ENCODE results near the gene BIN2. TPM values are rescaled to one million over a fixed set of nuclear protein-coding genes. Genes with fewer than 3 reads are reported as not detected.

BIN2 gene
- polyA plus RNA-seq, 3 donors = 120 to 376 (median 196) TPM

GRCh38 chr12:51254536-51254935, 69.4 kb downstream of the BIN2 start:
- TF ChIP-seq CTCF (IDR thresholded peaks at IDR 0.05) = no peak
- Mint-ChIP-seq H3K27me3 (ENCODE audit: low read depth in 3 of 3) (peaks cover 0 to 4% (median 1%) of the 10 kb centered on the region in 3 donors), H3K4me1 (peaks cover 20% of the 10 kb centered on the region), H3K27ac (no peak overlapping the region), H3K36me3 (peaks cover 0 to 3% of the 10 kb centered on the region in 2 donors), H3K9me3 (peaks cover 0 to 3% (median 0%) of the 10 kb centered on the region in 7 donors), H3K4me3 (no peak overlapping the region)
- no peak for DNase-seq
- intact Hi-C loops (cut with micrococcal nuclease) = loop anchor here in 1 of 2 donors (5.0 kb wide), 1 partner anchor 37 kb away; the partner anchor contains the start of gene POU6F1
- Histone ChIP-seq H2AFZ (ENCODE audit: insufficient read depth, low read depth, low read length, poor library complexity, severe bottlenecking) (no peak overlapping the region), H3K9ac (ENCODE audit: insufficient read depth, low read length, poor library complexity, severe bottlenecking) (no peak overlapping the region), H3K79me2 (ENCODE audit: insufficient read depth, low read length) (no peaks in the 10 kb centered on the region), H3K4me2 (replicated peaks; ENCODE audit: extremely low read depth, low read length, poor library complexity, severe bottlenecking) (no peak overlapping the region), H3K4me3 (replicated peaks in 1 of 3; ENCODE audit: low read depth in 2 of 3, low read length in 3 of 3) (no peak overlapping the region), H3K9me3 (replicated peaks in 1 of 2; ENCODE audit: control insufficient read depth in 1 of 2, insufficient read depth in 1 of 2, low read length in 2 of 2) (no peaks in the 10 kb centered on the region), H3K36me3 (replicated peaks in 1 of 2; ENCODE audit: control insufficient read depth in 1 of 2, insufficient read depth in 2 of 2, low read length in 2 of 2) (no peaks in the 10 kb centered on the region), H4K20me1 (ENCODE audit: insufficient read depth, low read length) (no peaks in the 10 kb centered on the region), H3K4me1 (ENCODE audit: control insufficient read depth in 1 of 2, insufficient read depth in 2 of 2, low read length in 2 of 2) (peaks cover 20 to 21% of the 10 kb centered on the region in 2 donors), H3K27me3 (ENCODE audit: control insufficient read depth in 2 of 2, insufficient read depth in 2 of 2, low read length in 2 of 2) (no peaks in the 10 kb centered on the region), H3K27ac (ENCODE audit: low read depth in 1 of 2, low read length in 2 of 2) (no peak overlapping the region)
- 83% methylated on average over 2 of the region's 4 CpGs for WGBS (ENCODE audit: insufficient coverage)

GRCh38 chr12:51253276-51253675, 70.7 kb downstream of the BIN2 start:
- H3K4me3 Mint-ChIP-seq = no peak overlapping the region
- peaks cover 2 to 5% of the 10 kb centered on the region in 2 donors for H3K36me3 Mint-ChIP-seq
- Histone ChIP-seq H3K9ac (ENCODE audit: insufficient read depth, low read length, poor library complexity, severe bottlenecking) (no peak overlapping the region), H3K9me3 (replicated peaks in 1 of 2; ENCODE audit: control insufficient read depth in 1 of 2, insufficient read depth in 1 of 2, low read length in 2 of 2) (no peaks in the 10 kb centered on the region), H3K4me2 (replicated peaks; ENCODE audit: extremely low read depth, low read length, poor library complexity, severe bottlenecking) (no peak overlapping the region), H3K27me3 (ENCODE audit: control insufficient read depth in 2 of 2, insufficient read depth in 2 of 2, low read length in 2 of 2) (no peaks in the 10 kb centered on the region), H3K4me1 (ENCODE audit: control insufficient read depth in 1 of 2, insufficient read depth in 2 of 2, low read length in 2 of 2) (peaks cover 32 to 33% of the 10 kb centered on the region in 2 donors), H3K4me3 (replicated peaks in 1 of 3; ENCODE audit: low read depth in 2 of 3, low read length in 3 of 3) (no peak overlapping the region), H3K79me2 (ENCODE audit: insufficient read depth, low read length) (no peaks in the 10 kb centered on the region), H3K27ac (ENCODE audit: low read depth in 1 of 2, low read length in 2 of 2) (no peak overlapping the region), H3K36me3 (replicated peaks in 1 of 2; ENCODE audit: control insufficient read depth in 1 of 2, insufficient read depth in 2 of 2, low read length in 2 of 2) (no peaks in the 10 kb centered on the region), H2AFZ (ENCODE audit: insufficient read depth, low read depth, low read length, poor library complexity, severe bottlenecking) (no peak overlapping the region), H4K20me1 (ENCODE audit: insufficient read depth, low read length) (no peaks in the 10 kb centered on the region)
- H3K9me3 Mint-ChIP-seq = peaks cover 0 to 6% (median 0%) of the 10 kb centered on the region in 7 donors
- no CpG with 5 or more reads among the region's 1 CpG for WGBS (ENCODE audit: insufficient coverage)
- TF ChIP-seq CTCF (IDR thresholded peaks at IDR 0.05) = no peak
- DNase-seq = no peak
- H3K27me3 Mint-ChIP-seq (ENCODE audit: low read depth in 3 of 3) = peaks cover 0 to 4% (median 1%) of the 10 kb centered on the region in 3 donors
- intact Hi-C loops (cut with micrococcal nuclease) = loop anchor here in 1 of 2 donors (5.0 kb wide), 1 partner anchor 36 kb away; the partner anchor contains the start of gene POU6F1
- no peak overlapping the region for H3K27ac Mint-ChIP-seq
- H3K4me1 Mint-ChIP-seq = peaks cover 29% of the 10 kb centered on the region

Data from CD14-positive monocyte (primary cell).